A673 (cell line): Measurements from ENCODE around the gene NARF.

ENCODE experiments used
- CTCF ChIP-seq: fragments of 300-800, 200-600 bp; sonication (generic); conservative IDR thresholded peaks from 2 replicates; pipeline ENCODE4 v1.5.1; 2017; ENCODE audit warnings: low read depth, mild to moderate bottlenecking, antibody characterized with exemption, low read length, moderate library complexity, mixed read lengths
- EZH2 ChIP-seq: fragments of 200-600 bp; sonication (generic); IDR thresholded peaks from 2 replicates; pipeline ENCODE4 v1.6.1; 2017; ENCODE audit warnings: borderline replicate concordance, low read depth, mild to moderate bottlenecking, mixed read lengths, antibody characterized with exemption, low read length; ENCODE audit not compliant: poor library complexity, severe bottlenecking

- TF ChIP-seq CTCF (no peak), EZH2 (no peak)
Observed at GRCh38 chr17:82534401-82534812, 75.9 kb downstream of the NARF start.
